OCI-M1 (cell line): ENCODE data around the gene PODXL2.

ENCODE experiments used
- DNase-seq: peaks from one replicate; lab custom pipeline; 2025; lab: John Stamatoyannopoulos, UW

PODXL2 gene

GRCh38 chr3:127606086-127606805, 22.7 kb upstream of the PODXL2 start:
- DNase-seq, result no peak

- no peak for DNase-seq
Measured at GRCh38 chr3:127606981-127607595, 21.9 kb upstream of the PODXL2 start.

DNA sequence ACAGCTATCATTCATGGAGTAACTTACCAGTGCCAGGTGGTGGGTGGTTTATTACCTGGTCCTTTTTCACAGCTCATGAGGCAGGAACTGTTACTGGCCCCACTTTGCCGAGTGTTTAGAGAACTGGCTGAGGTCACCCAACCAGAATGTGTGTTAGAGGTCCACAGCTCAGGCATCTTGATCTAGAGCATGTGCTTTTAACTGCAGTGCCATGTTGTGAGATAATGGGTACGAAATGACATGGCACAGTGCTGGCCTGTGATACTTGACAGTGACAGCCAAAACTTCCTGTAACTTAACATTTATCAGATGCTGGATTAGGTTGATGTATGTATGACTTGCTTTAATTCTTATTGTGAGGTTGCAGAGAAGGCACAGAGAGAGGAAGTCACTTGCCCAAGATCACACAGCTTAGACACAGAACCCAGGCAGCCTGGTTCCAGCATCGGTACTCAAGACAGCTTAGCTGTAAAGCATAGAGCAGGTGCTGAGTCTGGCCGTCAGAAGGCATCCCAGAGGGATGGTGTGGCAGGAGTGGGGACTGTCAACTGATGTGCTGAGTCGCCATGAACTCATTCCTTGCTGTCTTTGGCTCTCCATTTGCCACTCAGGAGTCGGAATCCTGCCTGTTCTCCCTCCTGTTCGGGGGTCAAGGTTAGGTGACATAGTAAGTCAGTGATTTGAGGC, 21.2 kb upstream of the PODXL2 start:
- DNase-seq, result no peak

DNA sequence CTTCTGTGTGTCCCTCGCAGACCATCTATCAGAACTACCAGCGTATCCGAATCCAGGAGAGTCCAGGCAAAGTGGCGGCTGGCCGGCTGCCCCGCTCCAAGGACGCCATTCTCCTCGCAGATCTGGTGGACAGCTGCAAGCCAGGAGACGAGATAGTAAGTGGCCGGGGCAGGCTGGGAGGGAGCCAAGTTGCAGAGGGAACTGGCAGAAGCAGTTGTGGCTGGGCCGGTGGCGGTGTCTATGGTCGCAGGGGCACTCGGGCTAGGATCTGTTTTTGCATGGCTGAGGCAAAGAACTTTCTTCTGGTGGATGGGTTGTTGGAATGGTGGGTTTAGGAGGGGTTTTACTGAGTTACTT, 20.6 kb upstream of the PODXL2 start:
- no peak for DNase-seq

- DNase-seq, result no peak
Measured at GRCh38 chr3:127610105-127610504, 18.9 kb upstream of the PODXL2 start.

DNA sequence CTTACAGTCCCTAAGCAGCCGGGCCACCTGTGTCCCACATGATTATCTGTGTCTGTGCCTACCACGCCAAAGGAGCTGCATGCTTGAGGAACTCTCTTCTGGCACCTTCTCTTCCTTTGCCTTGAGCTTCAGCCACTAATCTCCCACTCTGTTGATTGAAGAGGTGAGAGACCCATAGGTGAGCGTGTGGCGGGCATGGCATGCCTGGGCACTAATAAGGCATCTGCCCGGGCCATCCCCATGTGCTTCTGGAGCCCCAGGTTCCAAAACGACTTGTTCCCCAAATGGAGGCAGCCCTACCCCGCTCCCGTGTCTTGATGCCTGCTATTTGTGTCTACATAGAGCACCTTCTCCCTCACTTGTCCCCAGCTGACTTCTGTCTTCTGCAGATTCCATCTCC, 17.7 kb upstream of the PODXL2 start:
- no peak for DNase-seq

DNA sequence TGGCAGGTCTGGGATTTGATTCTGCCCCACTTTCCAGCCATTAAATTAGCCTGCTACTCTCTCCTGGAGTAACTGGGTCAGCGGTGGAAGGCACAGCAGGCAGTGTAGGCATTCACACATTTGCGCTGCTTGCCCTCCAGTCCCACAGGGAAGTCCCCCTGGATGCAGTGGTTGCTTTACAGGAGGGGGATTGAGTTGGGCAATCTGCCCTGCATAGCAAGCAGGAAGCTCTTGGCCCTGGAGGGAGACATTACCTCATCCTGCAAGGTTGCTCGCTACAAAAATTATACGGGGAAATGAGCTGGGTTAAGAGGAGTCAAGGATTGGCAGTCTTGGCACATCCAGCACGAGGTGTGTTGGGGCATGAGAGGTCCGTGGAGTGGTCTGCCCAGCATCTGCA, 16.0 kb upstream of the PODXL2 start:
- no peak for DNase-seq

- DNase-seq, result no peak
Measured at GRCh38 chr3:127613406-127613805, 15.6 kb upstream of the PODXL2 start.

- no peak for DNase-seq
Measured at GRCh38 chr3:127614928-127615589, 13.9 kb upstream of the PODXL2 start.

GRCh38 chr3:127615631-127616305, 13.2 kb upstream of the PODXL2 start:
- DNase-seq, result no peak

GRCh38 chr3:127616836-127617605, 12.0 kb upstream of the PODXL2 start:
- no peak for DNase-seq

DNA sequence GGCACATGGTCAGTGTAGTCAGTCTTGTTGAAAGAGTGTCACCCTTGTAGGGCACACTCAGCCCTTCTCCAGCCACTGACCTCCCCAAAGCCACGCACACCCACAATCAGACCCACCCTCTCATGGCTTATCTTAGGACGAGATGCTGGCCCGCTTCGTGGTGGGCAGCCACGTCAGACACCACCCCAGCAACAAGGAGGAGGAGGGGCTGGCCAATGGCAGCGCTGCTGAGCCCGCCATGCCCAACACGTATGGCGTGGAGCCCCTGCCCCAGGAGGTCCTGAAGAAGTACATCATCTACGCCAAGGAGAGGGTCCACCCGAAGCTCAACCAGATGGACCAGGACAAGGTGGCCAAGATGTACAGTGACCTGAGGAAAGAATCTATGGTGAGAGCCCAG, 10.1 kb upstream of the PODXL2 start:
- DNase-seq, result no peak

DNA sequence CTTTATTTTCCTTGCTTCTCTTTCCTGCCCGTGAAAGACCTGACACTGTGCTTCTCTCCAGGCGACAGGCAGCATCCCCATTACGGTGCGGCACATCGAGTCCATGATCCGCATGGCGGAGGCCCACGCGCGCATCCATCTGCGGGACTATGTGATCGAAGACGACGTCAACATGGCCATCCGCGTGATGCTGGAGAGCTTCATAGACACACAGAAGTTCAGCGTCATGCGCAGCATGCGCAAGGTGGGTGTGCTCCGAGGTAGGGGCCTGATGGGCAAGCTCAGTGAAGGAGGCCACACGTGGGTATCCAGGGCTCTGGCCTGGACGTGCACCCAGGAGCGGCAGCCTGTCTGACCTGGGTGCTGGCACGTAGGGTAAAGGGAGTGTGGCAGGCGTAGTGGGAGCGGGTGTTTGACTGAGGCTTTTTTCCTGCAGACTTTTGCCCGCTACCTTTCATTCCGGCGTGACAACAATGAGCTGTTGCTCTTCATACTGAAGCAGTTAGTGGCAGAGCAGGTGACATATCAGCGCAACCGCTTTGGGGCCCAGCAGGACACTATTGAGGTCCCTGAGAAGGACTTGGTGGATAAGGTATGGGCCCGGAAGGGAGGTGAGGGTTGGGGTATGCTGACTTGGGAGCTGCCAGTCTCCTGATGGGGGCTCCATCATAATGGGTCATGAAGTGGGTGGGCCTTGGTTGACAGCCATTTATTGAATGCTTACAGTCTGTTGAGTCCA, 8.2 kb upstream of the PODXL2 start:
- DNase-seq, result no peak

- no peak for DNase-seq
Measured at GRCh38 chr3:127622031-127622430, 7.0 kb upstream of the PODXL2 start.

DNA sequence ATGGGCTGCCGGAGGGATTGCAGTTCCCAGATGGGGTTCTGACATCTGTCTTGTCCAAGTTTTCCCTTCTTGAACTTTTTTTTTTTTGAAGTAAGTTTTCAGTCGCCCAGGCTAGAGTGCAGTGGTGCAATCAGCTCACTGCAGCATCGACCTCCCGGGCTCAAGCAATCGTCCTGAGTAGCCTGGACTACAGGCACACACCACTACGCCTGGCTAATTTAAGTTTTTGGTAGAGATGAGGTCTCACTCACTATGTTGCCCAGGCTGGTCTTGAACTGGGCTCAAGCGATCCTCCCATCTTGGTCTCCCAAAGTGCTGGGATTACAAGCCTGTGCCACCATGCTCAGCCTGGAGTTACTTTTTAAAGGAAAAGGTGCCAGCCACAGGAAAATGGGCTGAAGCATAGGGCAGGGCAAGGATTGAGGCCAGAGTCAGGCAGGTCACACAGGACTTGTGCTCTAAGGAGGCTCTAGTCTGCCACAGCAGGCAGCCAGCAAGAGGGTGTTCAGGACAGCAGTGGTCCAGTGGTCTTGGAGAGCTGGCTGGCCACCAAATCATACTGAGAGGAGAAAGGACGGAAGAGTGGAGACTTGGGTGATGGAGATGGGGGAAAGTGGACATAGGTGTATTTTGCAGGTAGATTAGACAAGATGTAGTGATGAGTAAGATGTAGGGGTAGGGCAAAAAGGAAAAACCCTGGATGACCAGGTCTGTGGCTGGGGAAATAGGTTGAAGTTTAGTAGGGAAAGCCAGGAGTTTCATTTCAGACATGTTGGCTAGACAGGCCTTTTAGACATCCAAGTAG, 6.0 kb upstream of the PODXL2 start:
- no peak for DNase-seq

GRCh38 chr3:127624063-127624462, 4.9 kb upstream of the PODXL2 start:
- no peak for DNase-seq

DNA sequence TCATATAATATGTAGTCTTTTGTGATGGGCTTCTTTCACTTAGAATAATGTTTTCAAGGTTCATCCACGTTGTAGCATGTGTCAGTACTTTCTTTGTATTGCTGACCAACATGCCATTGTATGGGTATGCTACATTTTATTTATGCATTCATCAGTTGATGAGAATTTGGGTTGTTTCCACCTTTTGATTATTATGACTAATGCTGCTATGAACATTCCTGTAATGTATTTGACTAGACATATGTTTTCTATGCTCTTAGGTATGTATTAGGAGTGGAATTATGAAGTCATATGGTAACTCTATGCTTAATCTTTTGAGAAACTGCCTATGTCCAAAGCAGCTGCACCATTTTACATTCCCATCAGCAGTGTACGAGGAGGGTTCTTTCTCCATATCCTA, 3.2 kb upstream of the PODXL2 start:
- DNase-seq, result no peak

DNA sequence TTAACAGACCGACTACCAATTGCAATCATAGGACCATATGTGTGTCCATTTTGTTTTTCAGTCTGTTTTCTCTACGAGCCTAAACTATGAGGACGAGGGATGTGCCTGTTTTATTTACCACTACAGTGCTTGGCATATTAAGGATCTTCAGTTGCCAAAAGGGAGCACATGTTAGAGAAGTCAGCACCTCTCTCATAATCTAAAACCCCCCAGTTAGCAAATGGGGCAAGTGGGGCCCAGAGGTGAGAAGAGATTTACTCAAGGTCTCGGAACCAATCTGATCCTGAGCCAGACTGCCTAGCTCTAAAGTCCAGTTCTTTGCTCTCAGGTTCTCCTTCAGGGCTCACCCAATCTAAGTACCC, 578 bp upstream of the PODXL2 start:
- DNase-seq, result no peak

GRCh38 chr3:127629467-127630403, 750 bp downstream of the PODXL2 start:
- DNase-seq, result no peak
